ENCODE results near the gene ATXN7L1. TPM values are rescaled to one million over a fixed set of nuclear protein-coding genes. Genes with fewer than 3 reads are reported as not detected.
"Not testable (repeated sequence)": the region's sequence is repeated elsewhere in the genome, so short reads cannot be mapped to it uniquely, and the experiment has no call there.

Gene ATXN7L1
- polyA plus RNA-seq, 6 donors from 2014 or later: 9.8 to 18.2 (median 10.8) TPM

- Mint-ChIP-seq H3K9me3 (peaks cover 16 to 42% (median 26%) of the 10 kb centered on the region in 7 donors), H3K27me3 (peaks cover 0 to 6% (median 6%) of the 10 kb centered on the region in 3 donors)
These were observed 164.5 kb downstream of the ATXN7L1 start for GRCh38 chr7:105711726-105712402.

GRCh38 chr7:105710720-105711119 lies 165.7 kb downstream of the ATXN7L1 start:
- DNase-seq; H3K27me3 Mint-ChIP-seq; H3K27ac Mint-ChIP-seq; H3K4me3 Mint-ChIP-seq; ATAC-seq (ENCODE audit: low read depth in 2 of 2); H3K4me1 Mint-ChIP-seq: not testable (repeated sequence)
- peaks cover 16 to 42% (median 26%) of the 10 kb centered on the region in 7 donors for H3K9me3 Mint-ChIP-seq
- peaks cover 19 to 28% of the 10 kb centered on the region in 2 donors for H3K36me3 Mint-ChIP-seq

More at GRCh38 chr7:105711726-105712402, 164.5 kb downstream of the ATXN7L1 start:
- no peak for ATAC-seq (ENCODE audit: low read depth in 2 of 2)
- peaks cover 19 to 28% of the 10 kb centered on the region in 2 donors for H3K36me3 Mint-ChIP-seq
- DNase-seq: no peak
- peaks cover 0 to 9% (median 0%) of the 10 kb centered on the region in 3 donors for H3K4me1 Mint-ChIP-seq
- H3K27ac Mint-ChIP-seq: no peak overlapping the region
- no peak overlapping the region for H3K4me3 Mint-ChIP-seq

- peaks cover 19 to 28% of the 10 kb centered on the region in 2 donors for H3K36me3 Mint-ChIP-seq
- ATAC-seq (ENCODE audit: low read depth in 2 of 2): no peak
- peaks cover 0 to 8% (median 7%) of the 10 kb centered on the region in 3 donors for H3K27me3 Mint-ChIP-seq
- H3K4me3 Mint-ChIP-seq: no peak overlapping the region
- H3K9me3 Mint-ChIP-seq: peaks cover 16 to 37% (median 26%) of the 10 kb centered on the region in 7 donors
- H3K4me1 Mint-ChIP-seq: peaks cover 0 to 9% (median 0%) of the 10 kb centered on the region in 3 donors
- no peak overlapping the region for H3K27ac Mint-ChIP-seq
- DNase-seq: no peak
These were observed 167.7 kb downstream of the ATXN7L1 start for GRCh38 chr7:105708763-105709080.

GRCh38 chr7:105707967-105708762 lies 168.2 kb downstream of the ATXN7L1 start:
- Mint-ChIP-seq H3K27me3 (peaks cover 0 to 8% (median 7%) of the 10 kb centered on the region in 3 donors), H3K4me3 (peak overlapping the region in 1 of 8 donors; percentile 15), H3K4me1 (peaks cover 0 to 9% (median 0%) of the 10 kb centered on the region in 3 donors), H3K36me3 (peaks cover 19 to 28% of the 10 kb centered on the region in 2 donors), H3K27ac (no peak overlapping the region), H3K9me3 (peaks cover 14 to 31% (median 26%) of the 10 kb centered on the region in 7 donors)
- ATAC-seq (ENCODE audit: low read depth in 2 of 2): no peak
- no peak for DNase-seq

- DNase-seq (no peak), ATAC-seq (ENCODE audit: low read depth in 2 of 2) (no peak)
- Mint-ChIP-seq H3K36me3 (peaks cover 12 to 20% of the 10 kb centered on the region in 2 donors), H3K27ac (no peak overlapping the region), H3K27me3 (peaks cover 0 to 8% (median 7%) of the 10 kb centered on the region in 3 donors), H3K9me3 (peaks cover 8 to 24% (median 19%) of the 10 kb centered on the region in 7 donors), H3K4me1 (peaks cover 0 to 9% (median 0%) of the 10 kb centered on the region in 3 donors), H3K4me3 (no peak overlapping the region)
These were observed 169.0 kb downstream of the ATXN7L1 start for GRCh38 chr7:105707381-105707780.

- peaks cover 4 to 7% of the 10 kb centered on the region in 2 donors for H3K36me3 Mint-ChIP-seq
- peaks cover 0 to 9% (median 0%) of the 10 kb centered on the region in 3 donors for H3K4me1 Mint-ChIP-seq
- peaks cover 3 to 6% (median 4%) of the 10 kb centered on the region in 7 donors for H3K9me3 Mint-ChIP-seq
- DNase-seq (no peak), ATAC-seq (ENCODE audit: low read depth in 2 of 2) (no peak)
- peaks cover 0 to 8% (median 7%) of the 10 kb centered on the region in 3 donors for H3K27me3 Mint-ChIP-seq
- no peak overlapping the region for H3K4me3 Mint-ChIP-seq
- peak overlapping the region in 1 of 6 donors; percentile 39 for H3K27ac Mint-ChIP-seq
These were observed 171.0 kb downstream of the ATXN7L1 start for GRCh38 chr7:105705427-105705826.

GRCh38 chr7:105703207-105703930 lies 173.0 kb downstream of the ATXN7L1 start:
- H3K27ac Mint-ChIP-seq: no peak overlapping the region

GRCh38 chr7:105699568-105700236 lies 176.7 kb downstream of the ATXN7L1 start:
- ATAC-seq (ENCODE audit: low read depth in 2 of 2) (no peak), DNase-seq (no peak)
- Mint-ChIP-seq H3K4me1 (peaks cover 0 to 5% (median 0%) of the 10 kb centered on the region in 3 donors), H3K27me3 (no peaks in the 10 kb centered on the region), H3K9me3 (peaks cover 3 to 14% (median 5%) of the 10 kb centered on the region in 7 donors), H3K4me3 (no peak overlapping the region), H3K36me3 (peaks cover 4 to 7% of the 10 kb centered on the region in 2 donors), H3K27ac (no peak overlapping the region)

More at GRCh38 chr7:105703207-105703930, 173.0 kb downstream of the ATXN7L1 start:
- Mint-ChIP-seq H3K9me3 (no peaks in the 10 kb centered on the region), H3K27me3 (peaks cover 0 to 8% (median 7%) of the 10 kb centered on the region in 3 donors), H3K4me1 (peaks cover 0 to 5% (median 0%) of the 10 kb centered on the region in 3 donors), H3K36me3 (no peaks in the 10 kb centered on the region), H3K4me3 (no peak overlapping the region)
- DNase-seq (no peak), ATAC-seq (ENCODE audit: low read depth in 2 of 2) (no peak)

GRCh38 chr7:105698531-105698930 lies 177.9 kb downstream of the ATXN7L1 start:
- DNase-seq (no peak), ATAC-seq (ENCODE audit: low read depth in 2 of 2) (no peak)
- H3K4me3 Mint-ChIP-seq: no peak overlapping the region
- no peak overlapping the region for H3K27ac Mint-ChIP-seq
- H3K27me3 Mint-ChIP-seq: no peaks in the 10 kb centered on the region
- peaks cover 3 to 9% (median 4%) of the 10 kb centered on the region in 3 donors for H3K4me1 Mint-ChIP-seq
- H3K36me3 Mint-ChIP-seq: peaks cover 4 to 7% of the 10 kb centered on the region in 2 donors
- H3K9me3 Mint-ChIP-seq: peaks cover 3 to 14% (median 5%) of the 10 kb centered on the region in 7 donors

- peaks cover 3 to 14% (median 5%) of the 10 kb centered on the region in 7 donors for H3K9me3 Mint-ChIP-seq
- H3K4me3 Mint-ChIP-seq: peak overlapping the region in 2 of 8 donors; percentile 5 to 66
- H3K27me3 Mint-ChIP-seq: no peaks in the 10 kb centered on the region
- H3K36me3 Mint-ChIP-seq: peaks cover 4 to 7% of the 10 kb centered on the region in 2 donors
- H3K4me1 Mint-ChIP-seq: peaks cover 4 to 13% (median 11%) of the 10 kb centered on the region in 3 donors
- DNase-seq (no peak), ATAC-seq (ENCODE audit: low read depth in 2 of 2) (no peak)
- H3K27ac Mint-ChIP-seq: no peak overlapping the region
These were observed 178.6 kb downstream of the ATXN7L1 start for GRCh38 chr7:105697753-105698152.

- H3K36me3 Mint-ChIP-seq; H3K27me3 Mint-ChIP-seq; H3K27ac Mint-ChIP-seq; H3K4me3 Mint-ChIP-seq; ATAC-seq (ENCODE audit: low read depth in 2 of 2); DNase-seq: not testable (repeated sequence)
- Mint-ChIP-seq H3K4me1 (peaks cover 5 to 19% (median 16%) of the 10 kb centered on the region in 3 donors), H3K9me3 (peaks cover 3 to 14% (median 5%) of the 10 kb centered on the region in 7 donors)
These were observed 179.2 kb downstream of the ATXN7L1 start for GRCh38 chr7:105697169-105697568.

- Mint-ChIP-seq H3K9me3 (peaks cover 3 to 14% (median 5%) of the 10 kb centered on the region in 7 donors), H3K4me1 (peaks cover 27 to 48% (median 45%) of the 10 kb centered on the region in 3 donors), H3K27ac (peak overlapping the region in 4 of 6 donors; percentile 61 to 83 (median 69)), H3K4me3 (peak overlapping the region in 4 of 8 donors; percentile 46 to 63 (median 54)), H3K27me3 (peaks cover 0 to 4% (median 0%) of the 10 kb centered on the region in 3 donors), H3K36me3 (peaks cover 4 to 7% of the 10 kb centered on the region in 2 donors)
- DNase-seq: no peak
- ATAC-seq (ENCODE audit: low read depth in 2 of 2): no peak
These were observed 182.8 kb downstream of the ATXN7L1 start for GRCh38 chr7:105693576-105693975.

Measured in naive B cell (primary cell).